ENCODE measurements around the gene ROBO3.

The ROBO3 gene, protein sequence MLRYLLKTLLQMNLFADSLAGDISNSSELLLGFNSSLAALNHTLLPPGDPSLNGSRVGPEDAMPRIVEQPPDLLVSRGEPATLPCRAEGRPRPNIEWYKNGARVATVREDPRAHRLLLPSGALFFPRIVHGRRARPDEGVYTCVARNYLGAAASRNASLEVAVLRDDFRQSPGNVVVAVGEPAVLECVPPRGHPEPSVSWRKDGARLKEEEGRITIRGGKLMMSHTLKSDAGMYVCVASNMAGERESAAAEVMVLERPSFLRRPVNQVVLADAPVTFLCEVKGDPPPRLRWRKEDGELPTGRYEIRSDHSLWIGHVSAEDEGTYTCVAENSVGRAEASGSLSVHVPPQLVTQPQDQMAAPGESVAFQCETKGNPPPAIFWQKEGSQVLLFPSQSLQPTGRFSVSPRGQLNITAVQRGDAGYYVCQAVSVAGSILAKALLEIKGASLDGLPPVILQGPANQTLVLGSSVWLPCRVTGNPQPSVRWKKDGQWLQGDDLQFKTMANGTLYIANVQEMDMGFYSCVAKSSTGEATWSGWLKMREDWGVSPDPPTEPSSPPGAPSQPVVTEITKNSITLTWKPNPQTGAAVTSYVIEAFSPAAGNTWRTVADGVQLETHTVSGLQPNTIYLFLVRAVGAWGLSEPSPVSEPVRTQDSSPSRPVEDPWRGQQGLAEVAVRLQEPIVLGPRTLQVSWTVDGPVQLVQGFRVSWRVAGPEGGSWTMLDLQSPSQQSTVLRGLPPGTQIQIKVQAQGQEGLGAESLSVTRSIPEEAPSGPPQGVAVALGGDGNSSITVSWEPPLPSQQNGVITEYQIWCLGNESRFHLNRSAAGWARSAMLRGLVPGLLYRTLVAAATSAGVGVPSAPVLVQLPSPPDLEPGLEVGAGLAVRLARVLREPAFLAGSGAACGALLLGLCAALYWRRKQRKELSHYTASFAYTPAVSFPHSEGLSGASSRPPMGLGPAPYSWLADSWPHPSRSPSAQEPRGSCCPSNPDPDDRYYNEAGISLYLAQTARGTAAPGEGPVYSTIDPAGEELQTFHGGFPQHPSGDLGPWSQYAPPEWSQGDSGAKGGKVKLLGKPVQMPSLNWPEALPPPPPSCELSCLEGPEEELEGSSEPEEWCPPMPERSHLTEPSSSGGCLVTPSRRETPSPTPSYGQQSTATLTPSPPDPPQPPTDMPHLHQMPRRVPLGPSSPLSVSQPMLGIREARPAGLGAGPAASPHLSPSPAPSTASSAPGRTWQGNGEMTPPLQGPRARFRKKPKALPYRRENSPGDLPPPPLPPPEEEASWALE (N-terminal part only)

DNA sequence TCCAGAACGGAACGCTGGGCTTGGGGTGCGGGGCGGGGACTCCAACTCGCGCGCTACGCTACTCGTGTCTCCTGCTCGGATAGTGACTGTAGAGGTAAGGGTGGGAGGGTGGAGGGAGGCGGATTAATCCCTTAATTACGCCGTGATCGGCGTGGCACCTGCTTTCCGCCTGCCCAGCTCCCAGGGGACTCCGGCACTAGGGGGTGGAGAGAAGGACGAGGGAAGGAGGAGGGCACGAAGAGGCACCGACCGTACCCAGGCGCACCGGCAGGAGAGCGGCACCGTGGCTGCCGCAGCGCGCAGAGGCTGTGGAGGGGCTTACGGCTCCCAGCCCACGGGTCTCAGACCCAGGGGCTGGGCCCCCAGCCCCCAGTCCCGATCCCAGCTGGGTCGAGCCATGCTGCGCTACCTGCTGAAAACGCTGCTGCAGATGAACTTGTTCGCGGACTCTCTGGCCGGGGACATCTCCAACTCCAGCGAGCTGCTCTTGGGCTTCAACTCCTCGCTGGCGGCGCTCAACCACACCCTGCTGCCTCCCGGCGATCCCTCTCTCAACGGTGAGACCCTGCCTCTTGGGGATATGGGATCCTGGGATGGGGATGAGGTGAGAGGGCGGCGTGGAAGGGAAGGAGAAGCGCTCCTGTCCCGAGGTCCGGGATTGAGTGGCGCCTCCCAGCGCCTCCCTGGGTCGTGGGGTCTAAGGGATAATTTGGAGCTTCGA is at the start of gene ROBO3:
TSS of gene ROBO3 (plus strand) at position 252 of the 721 bp plus-strand sequence. CDS start at position 398, 146 bp downstream.
- TF ChIP-seq CTCF (IDR thresholded peaks at IDR 0.05) (no peak), ZFX (IDR thresholded peaks at IDR 0.05; ENCODE audit: borderline replicate concordance) (no peak)
- H3K27ac ChIP-seq = no peak within 1 kb of the TSS

DNA sequence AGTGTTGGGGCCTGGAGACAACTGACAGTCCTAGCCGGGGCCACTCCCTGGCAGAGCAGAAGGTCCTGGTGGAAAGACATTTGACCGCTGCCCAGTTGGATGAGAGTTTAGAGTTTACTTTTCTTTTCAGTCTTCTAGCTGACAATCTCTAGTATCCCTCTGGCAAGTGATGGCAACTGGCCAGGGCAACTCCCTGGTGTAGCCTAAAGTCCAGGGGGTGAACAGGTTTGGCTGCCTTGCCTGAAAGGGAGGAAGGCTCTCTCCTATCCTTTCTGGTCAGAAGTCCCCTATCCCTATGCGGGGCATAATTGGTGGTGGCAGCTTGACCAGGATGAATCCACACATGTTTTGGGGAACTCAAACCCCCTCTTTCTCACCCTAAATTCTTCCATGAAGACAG is 48.2 kb upstream of the ROBO3 start:
- TF ChIP-seq ZFX (IDR thresholded peaks at IDR 0.05; ENCODE audit: borderline replicate concordance) (no peak), CTCF (IDR thresholded peaks at IDR 0.05) (no peak)

GRCh38 chr11:124821995-124822730 is 43.1 kb upstream of the ROBO3 start:
- no peak overlapping the region for H3K27ac ChIP-seq
- no peak for TF ChIP-seq CTCF (IDR thresholded peaks at IDR 0.05)
- TF ChIP-seq ZFX (IDR thresholded peaks at IDR 0.05; ENCODE audit: borderline replicate concordance) = no peak

More for the DNA sequence above, 48.2 kb upstream of the ROBO3 start:
- no peak overlapping the region for H3K27ac ChIP-seq

DNA sequence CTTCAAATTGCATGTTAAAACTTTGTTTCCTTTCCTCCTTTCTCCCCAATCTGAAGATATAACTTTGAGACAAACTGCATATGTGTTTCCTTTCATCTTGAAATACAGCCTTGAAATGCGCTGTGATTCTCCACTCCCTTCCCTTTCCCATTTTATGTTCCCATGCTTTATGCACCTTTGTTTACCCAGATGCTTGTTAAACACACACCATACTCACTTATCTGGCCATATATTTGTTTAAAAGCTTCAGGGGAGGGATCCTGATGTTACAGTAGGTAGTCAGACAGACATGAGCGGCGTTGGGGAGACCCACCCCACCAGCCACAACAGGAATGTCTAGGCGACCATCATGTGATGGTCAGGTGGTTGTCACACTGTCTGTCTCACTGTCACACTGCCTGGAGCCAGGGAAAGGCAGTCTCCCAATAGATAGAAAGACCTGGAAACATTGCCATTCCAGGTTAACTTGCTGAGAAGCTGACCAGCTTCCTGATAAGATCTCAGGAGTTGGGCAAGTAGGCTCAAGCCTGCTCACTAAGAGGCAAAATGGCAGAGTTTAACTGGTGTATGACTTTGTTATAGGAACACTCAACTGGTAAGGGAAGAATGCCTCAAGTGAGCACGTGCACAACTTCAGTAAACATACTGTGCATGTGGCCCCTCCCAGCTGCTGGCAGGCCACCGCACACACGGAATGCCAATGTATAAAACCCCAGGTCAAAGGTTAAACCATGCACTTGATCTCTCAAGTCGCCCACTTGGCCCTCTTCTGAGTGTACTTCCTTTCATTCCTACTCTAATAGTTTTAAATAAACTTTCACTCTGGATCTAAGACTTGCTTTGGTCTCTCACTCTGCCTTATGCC is 41.5 kb upstream of the ROBO3 start:
- no peak for TF ChIP-seq ZFX (IDR thresholded peaks at IDR 0.05; ENCODE audit: borderline replicate concordance)
- no peak for TF ChIP-seq CTCF (IDR thresholded peaks at IDR 0.05)
- H3K27ac ChIP-seq = no peak overlapping the region

GRCh38 chr11:124825876-124826275 is 39.4 kb upstream of the ROBO3 start:
- H3K27ac ChIP-seq = no peak overlapping the region
- TF ChIP-seq CTCF (IDR thresholded peaks at IDR 0.05) (no peak), ZFX (IDR thresholded peaks at IDR 0.05; ENCODE audit: borderline replicate concordance) (no peak)

All from 22Rv1 (cell line).